NCI-H128 (cell line): ENCODE measurements around the gene SLC38A3.
"Not testable (repeated sequence)": the region's sequence is repeated elsewhere in the genome, so short reads cannot be mapped to it uniquely, and the experiment has no call there.

Experiments
- DNase-seq: peaks from one replicate; lab custom pipeline; 2025; ENCODE audit not compliant: unreplicated experiment; lab: John Stamatoyannopoulos, UW

The SLC38A3 gene

GRCh38 chr3:50210176-50210509, 5.1 kb downstream of the SLC38A3 start:
- no peak for DNase-seq

DNA sequence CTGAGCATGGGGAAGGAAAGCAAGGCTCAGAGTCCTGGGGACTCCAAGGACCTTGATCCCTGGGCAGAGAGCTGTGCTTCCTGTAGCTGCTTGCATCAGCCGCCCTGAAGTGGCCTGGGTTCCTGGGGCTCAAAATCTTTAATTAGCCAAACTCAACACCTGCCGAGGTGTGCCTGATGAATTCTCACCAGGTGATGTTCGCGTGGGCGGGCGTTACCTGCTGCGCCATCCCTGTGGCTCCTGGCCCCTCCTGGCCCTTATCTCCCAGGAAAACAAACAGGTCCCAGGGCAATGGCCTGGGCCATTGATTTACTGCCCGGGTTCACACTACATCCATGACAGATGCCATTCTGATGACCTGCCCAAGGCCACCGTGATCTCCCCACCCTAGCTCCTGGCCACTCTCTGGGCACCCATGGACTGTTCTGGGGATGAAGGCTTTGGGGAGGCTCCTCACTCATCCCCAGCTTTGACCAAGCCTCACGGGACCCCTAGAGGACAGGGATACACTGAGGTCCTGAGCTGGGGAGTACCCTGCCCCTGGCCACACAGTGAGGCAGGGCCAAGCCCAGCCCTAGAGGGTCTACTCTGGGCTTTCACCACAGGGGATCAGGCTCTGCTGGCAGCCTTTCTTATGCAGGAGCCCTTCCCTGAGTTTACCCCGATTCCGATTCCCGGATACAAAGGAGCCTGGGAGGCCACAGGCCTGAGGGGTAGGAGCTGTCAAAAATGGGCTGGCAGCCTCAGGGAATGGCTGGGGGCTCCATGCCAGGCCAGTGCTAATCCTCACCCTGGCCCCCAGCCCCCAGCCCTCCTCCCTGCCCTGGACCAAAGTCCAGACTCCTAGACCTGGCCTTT, 5.7 kb downstream of the SLC38A3 start:
- no peak for DNase-seq

- DNase-seq, result not testable (repeated sequence)
Measured at GRCh38 chr3:50211368-50211717, 6.3 kb downstream of the SLC38A3 start.

DNA sequence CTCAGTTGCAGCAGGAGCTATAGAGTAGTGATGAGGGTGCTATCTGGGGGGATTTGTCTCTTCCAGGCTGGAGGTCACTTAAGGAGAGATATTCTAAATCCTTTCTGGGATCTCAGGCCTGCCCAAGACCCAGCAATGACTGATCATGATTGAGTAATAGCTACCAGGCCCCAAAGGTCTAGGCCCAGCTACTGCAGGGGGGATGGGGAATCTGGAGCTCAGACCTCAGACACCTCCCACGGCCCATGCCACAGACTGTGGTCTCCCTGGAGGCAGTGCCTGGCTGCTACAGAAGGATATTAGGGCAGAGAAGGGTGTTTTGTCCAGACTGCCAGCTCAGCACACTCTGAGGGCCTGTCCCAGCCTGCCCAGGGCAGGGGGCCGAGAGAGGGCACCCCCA, 6.9 kb downstream of the SLC38A3 start:
- DNase-seq, result no peak

DNA sequence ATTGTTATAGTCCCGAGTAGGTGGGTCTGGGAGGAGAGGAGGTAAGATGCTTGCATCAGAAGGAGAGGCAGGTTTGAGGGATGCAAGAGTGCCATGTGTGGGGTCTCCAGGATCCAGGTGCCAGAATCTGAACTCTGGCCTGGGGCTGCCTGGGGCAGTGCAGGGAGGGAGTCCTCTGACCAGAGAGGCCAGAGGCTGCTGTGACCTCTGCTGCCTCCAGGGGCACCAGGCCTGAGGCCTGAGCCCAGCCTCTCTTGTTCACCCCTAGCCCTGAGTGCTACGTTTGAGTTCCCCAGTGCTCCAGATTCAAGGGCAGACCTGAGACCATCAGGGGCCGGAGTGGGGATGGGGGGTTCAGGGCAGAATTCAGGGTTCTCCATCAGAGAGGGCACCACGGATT, 7.4 kb downstream of the SLC38A3 start:
- no peak for DNase-seq

DNA sequence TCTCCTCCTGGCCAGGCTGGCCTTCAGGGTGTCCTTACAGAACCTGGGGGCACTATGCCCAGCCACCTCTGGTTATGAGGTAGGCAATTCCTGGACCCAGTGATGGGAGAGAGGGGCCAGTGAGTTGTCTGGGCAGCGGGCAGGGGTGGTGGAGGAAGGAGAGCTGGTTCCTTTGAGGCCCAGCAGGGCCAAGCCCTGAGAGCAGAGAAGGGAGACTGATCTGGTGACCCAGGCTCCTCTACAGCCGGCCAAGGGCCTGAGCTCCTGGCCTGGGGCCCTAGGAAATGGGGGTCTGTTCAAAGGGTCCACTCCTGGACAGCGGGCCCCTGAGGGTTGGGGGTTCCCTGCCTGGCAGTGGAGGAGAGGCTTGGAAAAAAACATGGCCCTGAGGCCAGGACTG, 7.9 kb downstream of the SLC38A3 start:
- no peak for DNase-seq

GRCh38 chr3:50213373-50213772, 8.3 kb downstream of the SLC38A3 start:
- no peak for DNase-seq

- no peak for DNase-seq
Measured at GRCh38 chr3:50214824-50215223, 9.8 kb downstream of the SLC38A3 start.

DNA sequence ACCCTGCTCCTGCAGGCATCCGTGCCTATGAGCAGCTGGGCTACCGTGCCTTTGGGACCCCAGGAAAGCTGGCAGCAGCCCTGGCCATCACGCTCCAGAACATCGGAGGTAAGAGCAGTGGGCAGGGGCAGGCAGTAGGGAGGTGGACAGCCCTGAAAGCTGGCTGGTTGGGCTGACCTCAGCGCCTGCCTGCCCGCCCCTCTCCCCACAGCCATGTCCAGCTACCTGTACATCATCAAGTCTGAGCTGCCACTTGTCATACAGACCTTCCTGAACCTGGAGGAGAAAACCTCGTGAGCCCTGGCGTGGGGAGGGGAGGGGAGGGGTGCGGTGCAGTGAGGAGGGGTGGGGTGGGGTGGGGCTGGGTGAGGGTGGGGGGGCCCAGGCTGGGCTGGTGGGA, 10.5 kb downstream of the SLC38A3 start:
- DNase-seq, result no peak

DNA sequence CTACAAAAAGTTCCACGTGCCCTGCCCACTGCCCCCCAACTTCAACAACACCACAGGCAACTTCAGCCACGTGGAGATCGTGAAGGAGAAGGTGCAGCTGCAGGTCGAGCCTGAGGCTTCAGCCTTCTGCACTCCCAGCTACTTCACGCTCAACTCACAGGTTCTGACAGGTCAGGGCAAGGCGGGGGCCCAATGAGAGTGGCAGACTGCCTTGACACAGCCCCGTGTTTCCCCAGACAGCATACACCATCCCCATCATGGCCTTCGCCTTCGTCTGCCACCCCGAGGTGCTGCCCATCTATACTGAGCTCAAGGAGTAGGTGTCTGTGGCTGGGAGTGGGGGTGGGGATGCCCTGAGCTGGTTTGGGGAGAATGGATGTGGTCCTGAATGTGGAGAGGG, 12.6 kb downstream of the SLC38A3 start:
- no peak for DNase-seq

DNA sequence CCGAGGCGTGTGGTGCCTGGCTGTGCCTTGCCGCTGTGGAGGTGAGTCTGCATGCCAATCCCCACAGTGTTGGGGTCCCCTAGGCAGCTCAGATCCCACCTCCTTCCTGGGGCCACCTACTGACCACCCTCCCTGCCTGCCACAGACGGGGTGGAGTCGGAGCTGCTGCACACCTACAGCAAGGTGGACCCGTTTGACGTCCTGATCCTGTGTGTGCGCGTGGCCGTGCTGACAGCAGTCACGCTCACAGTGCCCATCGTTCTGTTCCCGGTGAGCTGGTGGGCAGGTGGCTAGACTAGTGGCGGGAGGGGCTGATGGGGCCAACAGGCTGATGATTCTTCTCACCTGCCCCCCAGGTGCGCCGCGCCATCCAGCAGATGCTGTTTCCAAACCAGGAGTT, 13.4 kb downstream of the SLC38A3 start:
- no peak for DNase-seq

DNA sequence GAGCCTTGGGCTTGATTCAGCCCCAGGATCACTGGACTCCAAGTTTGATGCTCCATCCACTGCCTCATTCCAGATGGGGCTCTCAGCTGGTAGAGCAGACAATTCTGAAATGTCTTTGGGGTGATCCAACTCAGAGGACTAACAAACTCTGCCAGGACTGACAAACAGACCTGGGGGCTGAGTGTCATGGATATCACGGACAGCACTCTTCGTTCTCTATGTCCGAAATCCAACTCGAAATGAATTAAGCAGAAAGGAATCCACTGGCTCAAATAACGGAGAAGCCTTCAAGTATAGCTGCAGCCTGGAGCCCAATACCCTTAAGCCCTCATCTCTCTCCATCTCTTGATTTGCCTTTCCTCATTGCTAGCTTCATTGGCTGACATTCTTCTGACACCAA, 14.2 kb downstream of the SLC38A3 start:
- DNase-seq, result no peak

GRCh38 chr3:50220109-50220508, 15.0 kb downstream of the SLC38A3 start:
- no peak for DNase-seq

- DNase-seq, result no peak
Measured at GRCh38 chr3:50221051-50221410, 16.0 kb downstream of the SLC38A3 start.

GRCh38 chr3:50221411-50222168, 16.5 kb downstream of the SLC38A3 start:
- no peak for DNase-seq

- no peak for DNase-seq
Measured at GRCh38 chr3:50222169-50222528, 17.1 kb downstream of the SLC38A3 start.

- no peak for DNase-seq
Measured at GRCh38 chr3:50224639-50225038, 19.6 kb downstream of the SLC38A3 start.

- DNase-seq, result no peak
Measured at GRCh38 chr3:50226888-50227389, 21.9 kb downstream of the SLC38A3 start.

DNA sequence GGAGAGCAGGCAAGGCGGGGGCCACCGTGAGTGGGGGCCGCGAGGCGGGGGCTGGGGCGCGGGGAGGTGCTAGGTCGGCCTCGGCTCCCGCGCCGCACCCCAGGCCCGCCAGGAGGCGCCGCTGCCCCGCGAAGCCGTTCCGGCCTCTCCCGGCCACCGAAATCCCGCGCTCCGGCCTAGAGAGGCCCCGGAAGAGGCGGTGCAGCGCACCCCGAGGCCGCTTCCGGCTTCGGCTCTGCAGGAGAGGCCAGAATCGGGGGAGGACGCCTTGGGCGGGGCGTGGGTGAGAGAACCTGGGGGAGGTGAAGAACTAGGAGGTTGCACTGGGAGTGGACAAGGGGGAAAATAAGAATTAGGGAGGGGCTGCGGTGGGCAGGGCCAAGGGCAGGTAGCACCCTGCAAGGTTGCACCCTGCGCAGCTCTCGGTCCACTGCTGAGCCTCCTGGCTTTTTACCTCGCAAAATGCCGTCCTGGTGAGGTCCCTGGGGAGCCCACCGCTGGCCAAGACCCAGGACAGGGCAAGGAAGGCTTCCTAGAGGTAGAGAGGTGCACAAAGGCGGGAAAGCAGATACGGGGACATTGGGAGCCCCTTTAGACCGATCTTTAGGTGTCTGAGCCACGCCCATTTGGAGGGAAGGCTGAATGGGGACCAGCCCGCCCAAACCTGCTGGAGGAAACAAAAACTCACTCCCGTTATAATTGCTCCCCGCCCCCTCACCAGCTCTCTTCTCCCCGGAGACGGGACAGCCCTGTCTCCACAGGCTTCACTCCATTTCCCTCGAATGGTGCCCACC, 22.5 kb downstream of the SLC38A3 start:
- DNase-seq, result peak; percentile 90

DNA sequence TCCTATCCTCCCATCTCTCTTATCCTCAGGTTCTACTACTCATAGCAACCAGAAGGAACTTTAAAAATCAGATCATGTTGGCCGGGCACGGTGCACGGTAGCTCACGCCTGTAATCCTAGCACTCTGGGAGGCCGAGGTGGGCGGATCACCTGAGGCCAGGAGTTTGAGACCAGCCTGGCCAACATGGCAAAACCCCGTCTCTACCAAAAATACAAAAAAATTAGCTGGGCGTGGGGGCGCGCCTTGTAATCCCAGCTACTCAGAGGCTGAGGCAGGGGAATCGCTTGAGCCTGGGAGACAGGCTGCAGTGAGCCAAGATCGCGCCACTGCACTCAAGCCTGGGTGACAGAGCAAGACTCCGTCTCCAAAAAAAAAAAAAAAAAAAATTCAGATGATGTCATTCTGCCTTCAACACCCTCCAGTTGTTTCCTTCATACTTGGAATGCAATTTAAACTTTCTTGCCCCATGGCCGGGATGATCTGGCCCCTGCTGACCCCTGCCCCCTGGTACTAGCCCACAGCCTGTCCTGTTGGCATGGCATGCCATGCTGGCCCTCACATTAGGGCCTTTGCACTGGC, 23.2 kb downstream of the SLC38A3 start:
- not testable (repeated sequence) for DNase-seq

DNA sequence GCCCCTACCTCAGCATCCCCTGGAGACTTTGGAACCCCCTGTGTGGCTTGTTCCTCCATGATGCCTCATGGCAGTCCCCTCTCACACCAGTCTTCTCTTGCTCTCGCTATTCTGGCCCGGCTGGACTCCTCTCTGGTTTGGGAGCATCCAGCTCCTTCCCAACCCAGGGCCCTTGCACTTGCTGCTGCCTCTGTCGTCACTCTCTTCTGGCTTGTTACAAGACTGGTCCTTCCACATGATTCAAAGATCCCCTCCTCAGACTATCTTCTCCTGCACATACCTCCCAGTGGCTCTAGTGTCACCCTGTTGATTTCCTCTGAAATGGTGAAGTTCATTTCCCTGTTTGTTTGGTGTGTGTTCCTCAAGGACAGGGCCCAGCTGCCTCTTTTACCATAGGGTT, 24.4 kb downstream of the SLC38A3 start:
- no peak for DNase-seq
